ENCODE measurements around the gene CDHR5.

DNA sequence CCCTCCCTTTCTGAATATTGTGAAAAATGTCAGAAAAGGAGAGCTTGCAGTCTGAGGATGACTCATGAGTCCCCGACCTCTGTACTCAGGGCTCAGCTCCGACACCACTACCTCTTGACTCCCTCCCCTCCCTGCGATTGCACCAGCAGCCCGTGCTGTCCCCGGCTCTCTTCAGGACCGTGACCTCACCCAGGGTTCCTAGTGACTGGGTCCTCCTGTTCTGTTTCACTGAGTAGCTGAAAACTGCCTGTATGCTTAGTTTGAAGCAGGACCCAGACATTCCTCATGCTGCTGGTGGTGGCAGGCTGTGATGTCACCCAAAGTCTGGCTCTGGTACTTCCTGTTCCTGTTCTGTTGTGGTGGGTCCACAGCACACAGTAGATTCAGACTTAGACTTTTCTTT, 36.8 kb downstream of the CDHR5 start:
- no peak for TF ChIP-seq EZH2 (IDR thresholded peaks at IDR 0.05; ENCODE audit: borderline replicate concordance, low read length)
- no peak for TF ChIP-seq CTCF (conservative IDR thresholded peaks at IDR 0.05 in 1 of 2, IDR thresholded peaks at IDR 0.05 in 1 of 2; ENCODE audit: extremely low read depth in 1 of 2, insufficient read depth in 1 of 2, low read depth in 1 of 2, low read length in 2 of 2)
